ENCODE data around the gene ITGA1. TPM values are rescaled to one million over a fixed set of nuclear protein-coding genes. Genes with fewer than 3 reads are reported as not detected.
A peak's percentile ranks its signal among the peaks of the same experiment; 100 is the strongest.
"Not testable (repeated sequence)": the region's sequence is repeated elsewhere in the genome, so short reads cannot be mapped to it uniquely, and the experiment has no call there.

ITGA1 gene
- total RNA-seq, 4 donors from 2014 or later: 2.4 to 10.7 (median 5.4) TPM

DNA sequence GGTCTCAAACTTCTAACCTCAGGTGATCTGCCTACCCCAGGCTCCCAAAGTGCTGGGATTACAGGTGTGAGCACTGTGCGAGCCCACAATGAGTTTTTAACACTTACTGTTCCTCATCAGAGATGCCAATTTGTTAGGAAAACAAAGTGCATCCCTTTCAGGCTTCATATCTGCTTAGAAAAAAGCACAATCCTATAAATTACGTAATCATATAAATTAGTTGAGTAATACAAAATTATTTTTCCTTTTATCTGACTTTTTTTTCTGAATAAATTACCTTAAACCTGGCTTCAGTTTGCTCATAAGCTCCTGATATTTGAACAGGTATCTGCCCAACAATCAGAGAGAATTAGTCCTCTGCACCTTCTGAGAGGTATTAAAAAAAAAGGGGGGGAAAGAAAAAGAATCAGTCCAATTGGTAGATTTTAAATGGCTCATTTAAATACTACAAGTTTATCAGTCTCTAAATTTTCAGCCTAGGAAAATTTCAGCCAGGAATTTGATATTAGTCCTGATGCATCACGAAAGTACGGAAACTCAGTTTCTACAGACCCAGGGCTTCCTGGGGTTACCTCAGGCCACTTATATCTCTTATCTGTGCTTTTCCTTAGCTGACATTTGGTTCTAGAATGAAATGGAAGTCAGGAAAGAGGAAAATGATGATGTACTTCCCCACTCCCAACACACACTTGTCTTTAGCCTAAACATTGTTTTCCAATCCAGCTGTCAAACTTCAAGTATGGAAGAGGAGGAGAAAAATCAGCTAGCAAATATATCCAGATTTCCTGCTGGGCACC, 26.8 kb downstream of the ITGA1 start:
- WGBS, 2 donors: 83 to 87% methylated on average over 4 of the region's 4 CpGs
- DNase-seq (ENCODE audit: low spot score in 2 of 2): no peak
- intact Hi-C loops (cut with DNase I; ENCODE audit: low total_unique reads): no loop called here
- H3K4me3 ChIP-seq (ENCODE audit: low read depth, poor library complexity, severe bottlenecking): no peak overlapping the region
- TF ChIP-seq, protein P1, sequence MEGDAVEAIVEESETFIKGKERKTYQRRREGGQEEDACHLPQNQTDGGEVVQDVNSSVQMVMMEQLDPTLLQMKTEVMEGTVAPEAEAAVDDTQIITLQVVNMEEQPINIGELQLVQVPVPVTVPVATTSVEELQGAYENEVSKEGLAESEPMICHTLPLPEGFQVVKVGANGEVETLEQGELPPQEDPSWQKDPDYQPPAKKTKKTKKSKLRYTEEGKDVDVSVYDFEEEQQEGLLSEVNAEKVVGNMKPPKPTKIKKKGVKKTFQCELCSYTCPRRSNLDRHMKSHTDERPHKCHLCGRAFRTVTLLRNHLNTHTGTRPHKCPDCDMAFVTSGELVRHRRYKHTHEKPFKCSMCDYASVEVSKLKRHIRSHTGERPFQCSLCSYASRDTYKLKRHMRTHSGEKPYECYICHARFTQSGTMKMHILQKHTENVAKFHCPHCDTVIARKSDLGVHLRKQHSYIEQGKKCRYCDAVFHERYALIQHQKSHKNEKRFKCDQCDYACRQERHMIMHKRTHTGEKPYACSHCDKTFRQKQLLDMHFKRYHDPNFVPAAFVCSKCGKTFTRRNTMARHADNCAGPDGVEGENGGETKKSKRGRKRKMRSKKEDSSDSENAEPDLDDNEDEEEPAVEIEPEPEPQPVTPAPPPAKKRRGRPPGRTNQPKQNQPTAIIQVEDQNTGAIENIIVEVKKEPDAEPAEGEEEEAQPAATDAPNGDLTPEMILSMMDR (IDR thresholded peaks at IDR 0.05): no peak
- no peak for TF ChIP-seq POLR2A (IDR thresholded peaks at IDR 0.05)

DNA sequence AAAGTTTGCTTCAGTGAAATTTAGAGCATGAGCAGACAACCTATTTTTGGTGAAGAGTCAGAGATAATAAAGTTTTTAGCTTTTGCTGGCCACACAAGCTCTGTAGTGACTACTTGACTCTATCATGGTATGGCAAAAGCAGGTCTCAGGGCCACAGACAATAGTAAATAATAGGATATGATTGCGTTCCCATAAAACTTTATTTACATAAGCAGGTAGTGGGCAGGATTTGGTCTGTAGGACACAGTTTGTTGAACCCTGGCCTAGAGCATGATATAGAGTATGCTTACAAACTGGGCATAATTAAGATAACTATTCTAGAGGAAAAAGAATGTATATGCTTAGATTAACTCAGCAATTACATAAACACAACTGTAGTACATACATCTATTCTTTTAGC, 30.1 kb downstream of the ITGA1 start:
- DNase-seq (ENCODE audit: low spot score in 2 of 2): no peak
- WGBS, 2 donors: 90 to 98% methylated on average over 1 of the region's 1 CpG
- TF ChIP-seq, protein P1 (IDR thresholded peaks at IDR 0.05): no peak
- TF ChIP-seq POLR2A (IDR thresholded peaks at IDR 0.05): no peak
- intact Hi-C loops (cut with DNase I; ENCODE audit: low total_unique reads): no loop called here
- H3K4me3 ChIP-seq (ENCODE audit: low read depth, poor library complexity, severe bottlenecking): no peak overlapping the region

DNA sequence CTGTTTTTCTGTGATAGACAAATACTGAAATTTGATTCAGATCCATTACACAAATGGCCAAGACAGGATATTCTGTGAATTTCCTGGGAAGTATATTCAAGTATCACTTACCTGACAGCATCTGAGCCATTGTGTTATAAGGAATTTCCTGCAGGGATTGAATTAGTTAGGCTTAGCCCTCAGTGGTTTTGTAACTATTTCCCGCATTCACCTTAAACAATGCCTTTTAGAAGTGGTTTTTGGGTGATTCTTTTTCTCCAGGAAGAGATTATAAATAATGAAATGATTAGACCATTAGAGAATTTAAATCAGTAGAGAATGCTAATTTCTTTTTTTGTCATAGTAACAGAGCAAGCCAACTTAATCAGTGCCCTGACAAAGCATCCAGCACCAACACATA, 30.6 kb downstream of the ITGA1 start:
- TF ChIP-seq, protein P1 (IDR thresholded peaks at IDR 0.05): no peak
- no peak for TF ChIP-seq POLR2A (IDR thresholded peaks at IDR 0.05)
- DNase-seq (ENCODE audit: low spot score in 2 of 2): no peak
- 87% methylated on average over 1 of the region's 1 CpG for WGBS, 2 donors
- H3K4me3 ChIP-seq (ENCODE audit: low read depth, poor library complexity, severe bottlenecking): no peak overlapping the region
- intact Hi-C loops (cut with DNase I; ENCODE audit: low total_unique reads): no loop called here

DNA sequence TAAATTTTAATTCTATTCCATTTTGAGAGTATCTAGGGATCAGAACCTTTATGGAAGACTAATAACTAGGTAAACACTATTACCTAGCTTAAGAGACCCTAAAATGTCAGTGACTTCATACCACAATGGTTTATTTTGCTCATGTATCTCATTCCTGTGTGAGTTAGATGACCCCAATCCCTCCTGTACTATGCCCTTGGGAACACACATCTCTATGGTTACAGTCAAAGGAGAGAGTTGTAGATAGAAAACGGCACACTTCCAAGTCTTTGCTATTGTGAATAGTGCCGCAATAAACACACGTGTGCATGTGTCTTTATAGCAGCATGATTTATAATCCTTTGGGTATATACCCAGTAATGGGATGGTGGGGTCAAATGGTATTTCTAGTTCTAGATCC, 31.1 kb downstream of the ITGA1 start:
- H3K4me3 ChIP-seq (ENCODE audit: low read depth, poor library complexity, severe bottlenecking); intact Hi-C loops (cut with DNase I; ENCODE audit: low total_unique reads); DNase-seq (ENCODE audit: low spot score in 2 of 2): not testable (repeated sequence)
- WGBS, 2 donors: 83 to 90% methylated on average over 3 of the region's 3 CpGs

DNA sequence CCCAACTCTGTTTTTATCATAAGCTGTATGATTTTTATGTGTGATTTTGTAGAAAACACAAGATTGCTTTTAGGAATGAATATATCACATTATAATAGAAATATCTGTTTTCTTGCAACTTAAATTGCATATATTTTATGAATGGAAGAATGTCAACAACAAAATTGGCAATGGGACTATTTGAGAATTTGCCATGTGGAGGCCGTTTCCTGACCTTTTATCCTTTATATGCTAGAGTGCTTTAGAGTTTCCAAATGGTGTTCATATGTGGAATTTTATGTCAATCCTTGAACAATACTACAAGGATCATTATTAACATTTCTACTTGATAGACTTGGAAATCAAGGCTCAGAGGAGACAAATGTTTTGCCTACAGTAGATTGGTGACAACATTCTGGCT, 34.2 kb downstream of the ITGA1 start:
- no peak for DNase-seq (ENCODE audit: low spot score in 2 of 2)
- no peak overlapping the region for H3K4me3 ChIP-seq (ENCODE audit: low read depth, poor library complexity, severe bottlenecking)
- TF ChIP-seq POLR2A (IDR thresholded peaks at IDR 0.05): no peak
- TF ChIP-seq, protein P1 (IDR thresholded peaks at IDR 0.05): no peak
- intact Hi-C loops (cut with DNase I; ENCODE audit: low total_unique reads): no loop called here
- 54 to 65% methylated on average over 1 of the region's 1 CpG for WGBS, 2 donors

DNA sequence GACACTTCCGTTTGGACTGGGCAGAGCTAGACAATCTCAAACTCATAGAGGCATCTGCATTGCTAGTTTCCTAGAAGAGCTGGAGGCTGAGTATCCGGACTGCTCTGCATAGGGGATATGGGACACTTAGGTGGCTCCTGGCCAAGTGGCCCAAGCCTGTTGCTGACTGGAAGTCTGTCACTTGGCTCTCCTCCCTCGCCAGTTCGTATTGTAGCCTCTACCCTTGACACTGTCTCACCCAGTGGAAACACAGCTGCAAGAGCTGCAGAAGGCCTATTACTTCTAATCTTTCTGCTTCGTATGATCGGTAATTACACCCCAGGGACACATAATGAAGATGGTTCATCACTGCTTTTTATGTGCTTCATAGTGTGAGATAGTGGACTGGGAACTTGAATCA, 34.7 kb downstream of the ITGA1 start:
- WGBS, 2 donors: 53 to 54% methylated on average over 6 of the region's 6 CpGs
- no peak overlapping the region for H3K4me3 ChIP-seq (ENCODE audit: low read depth, poor library complexity, severe bottlenecking)
- intact Hi-C loops (cut with DNase I; ENCODE audit: low total_unique reads): no loop called here
- DNase-seq (ENCODE audit: low spot score in 2 of 2): peak in 1 of 2 donors; percentile 18
- TF ChIP-seq POLR2A (IDR thresholded peaks at IDR 0.05): no peak
- TF ChIP-seq, protein P1 (IDR thresholded peaks at IDR 0.05): no peak

All from lower leg skin (tissue), 4 donors.